NCI-H774 (cell line): ENCODE data around the gene NSMCE1.

Experiments
- DNase-seq: peaks from one replicate; lab custom pipeline; 2025; lab: John Stamatoyannopoulos, UW

NSMCE1 gene

DNA sequence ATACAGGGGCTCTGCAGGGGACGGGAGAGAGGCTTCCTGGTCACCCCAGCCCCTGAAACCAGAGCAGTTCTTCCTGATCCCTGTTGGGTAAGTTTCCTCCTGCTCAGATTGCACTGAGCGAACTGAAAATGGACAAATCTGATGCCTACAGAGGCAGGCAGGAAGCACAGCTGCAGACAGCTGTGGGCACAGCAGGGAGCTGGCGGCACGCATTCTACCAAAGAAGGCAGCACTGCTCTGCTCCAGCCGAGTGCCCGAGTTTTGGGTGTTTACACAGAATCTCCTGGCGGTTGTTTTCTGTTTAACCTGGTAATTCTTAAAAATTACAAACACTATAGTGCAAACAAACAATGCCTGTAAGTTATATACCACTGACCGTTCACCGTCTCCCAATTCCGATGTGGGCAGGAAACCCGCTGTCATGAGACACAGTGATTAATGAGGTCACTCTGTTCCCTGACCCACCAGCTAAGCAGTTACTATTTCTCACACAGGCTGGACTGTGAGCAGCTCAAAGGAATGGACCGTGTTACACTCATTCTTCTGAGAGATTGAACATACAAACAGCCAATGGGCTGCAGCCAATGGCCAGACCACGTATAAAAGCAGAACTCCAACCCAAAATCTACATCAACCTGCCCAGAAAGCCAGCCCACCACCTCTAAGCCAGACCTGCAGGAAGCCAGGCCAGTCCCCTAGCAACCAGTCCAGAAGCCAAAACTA is 25.5 kb downstream of the NSMCE1 start:
- no peak for DNase-seq

DNA sequence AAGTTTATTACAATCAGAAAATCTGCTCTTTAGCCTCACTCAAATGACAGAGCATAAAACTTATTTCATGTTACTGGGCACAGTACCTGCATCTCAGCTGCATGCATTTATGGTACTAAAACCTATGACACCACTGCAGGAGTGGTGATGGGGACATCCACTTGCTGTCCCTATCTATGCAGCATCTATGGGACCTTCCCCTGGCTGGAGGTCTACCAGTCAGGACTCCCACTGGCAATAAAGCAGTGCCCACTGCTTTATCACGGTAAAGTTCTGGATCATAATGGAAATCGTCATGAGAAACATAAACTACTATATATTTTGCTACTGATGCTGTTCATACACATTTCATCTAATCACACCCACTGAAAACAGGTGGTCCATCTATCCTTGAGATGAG is 26.2 kb downstream of the NSMCE1 start:
- no peak for DNase-seq

DNA sequence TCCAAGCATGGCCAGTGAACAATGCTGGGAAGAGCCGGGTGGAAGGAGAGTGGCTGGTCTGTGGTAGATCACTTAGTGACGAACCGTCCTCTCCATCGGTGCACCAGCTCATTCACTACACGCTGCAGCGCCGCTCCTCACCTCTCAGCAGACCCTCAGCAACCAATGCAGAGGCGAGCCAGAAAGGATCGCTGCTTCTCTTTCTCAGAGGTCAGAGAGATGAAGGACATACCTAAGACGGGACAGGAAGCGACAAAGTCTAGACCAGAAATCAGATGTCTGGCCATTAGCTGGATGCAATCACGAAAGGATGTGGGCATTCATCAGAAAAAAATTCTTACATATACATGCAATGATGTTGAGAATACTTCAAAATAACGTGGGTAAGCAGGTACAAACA is 26.9 kb downstream of the NSMCE1 start:
- no peak for DNase-seq

DNA sequence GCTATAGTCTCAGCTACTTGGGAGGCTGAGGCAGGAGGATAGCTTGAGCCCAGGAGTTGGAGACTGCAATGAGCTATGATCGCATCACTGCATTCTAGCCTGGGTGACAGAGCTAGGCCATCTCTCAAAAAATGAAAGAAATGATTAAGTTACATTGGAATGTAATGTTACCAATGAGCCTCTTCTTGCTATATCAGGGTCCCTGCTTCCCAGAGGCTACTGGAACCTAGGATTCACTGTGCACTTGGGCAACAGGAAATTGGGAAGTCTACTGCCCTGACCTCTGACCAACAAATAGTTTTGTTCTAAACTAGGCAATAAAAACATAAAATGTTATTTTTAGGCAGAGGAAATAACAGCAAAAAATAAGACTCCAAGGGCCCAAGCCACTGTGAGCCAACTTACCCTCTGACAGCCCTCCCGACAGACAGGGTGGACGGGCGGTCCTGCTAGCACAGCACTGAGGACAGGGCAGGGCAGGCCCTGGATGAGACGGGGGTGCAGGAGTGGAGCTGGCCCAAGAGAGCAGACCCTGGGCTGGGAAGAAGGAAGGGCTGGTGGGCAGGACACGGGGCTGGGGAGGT is 27.5 kb downstream of the NSMCE1 start:
- no peak for DNase-seq

DNA sequence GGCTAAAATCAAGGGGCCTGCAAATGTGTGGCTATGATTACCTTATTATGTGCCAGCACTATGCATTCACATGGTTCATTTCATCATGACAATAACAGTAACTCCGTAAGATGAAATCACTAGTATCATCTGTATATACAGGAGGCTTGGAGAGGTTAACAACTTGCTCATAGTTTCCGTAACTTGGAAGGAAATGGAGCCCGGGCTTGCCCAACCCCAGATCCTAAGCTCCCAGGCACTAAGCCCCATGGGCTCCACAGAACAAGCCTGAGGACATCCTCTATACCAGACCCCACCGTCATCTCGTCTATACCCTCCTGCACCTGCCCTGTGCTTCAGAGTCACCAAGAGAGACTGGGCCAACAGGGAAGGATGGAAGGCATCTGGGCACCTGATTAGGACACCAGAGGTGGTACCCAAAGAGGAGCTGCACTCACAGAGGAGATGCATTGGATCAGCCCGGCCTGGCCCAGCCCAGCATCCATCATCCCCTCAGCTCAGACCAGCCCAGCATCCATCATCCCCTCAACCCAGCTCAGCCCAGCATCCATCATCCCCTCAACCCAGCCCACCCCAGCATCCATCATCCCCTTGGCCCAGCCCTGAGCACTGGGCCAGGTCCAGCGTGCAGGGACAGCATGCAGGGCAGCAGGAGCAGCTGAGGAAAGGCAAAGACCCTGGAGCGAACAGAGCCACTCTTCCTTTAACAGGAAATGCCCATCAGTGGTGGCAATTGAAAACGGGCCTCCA is 28.5 kb downstream of the NSMCE1 start:
- DNase-seq = no peak

DNA sequence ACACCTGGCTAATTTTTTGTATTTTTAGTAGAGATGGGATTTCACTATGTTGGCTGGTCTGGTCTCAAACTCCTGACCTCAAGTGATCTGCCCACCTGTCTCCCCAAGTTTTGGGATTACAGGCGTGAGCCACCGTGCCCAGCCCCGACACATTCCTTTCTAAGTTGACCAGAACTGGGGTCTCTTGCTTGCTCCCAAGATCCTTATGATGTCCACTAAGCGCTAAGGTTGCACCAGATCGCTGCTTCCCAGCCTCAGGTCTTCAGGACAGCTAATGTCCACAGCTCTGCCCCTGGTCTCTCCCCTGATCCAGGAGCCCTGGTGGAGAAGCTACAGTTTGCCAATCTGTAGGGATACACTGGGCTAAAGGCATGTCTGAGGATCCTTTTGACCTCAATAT is 29.5 kb downstream of the NSMCE1 start:
- DNase-seq = no peak

DNA sequence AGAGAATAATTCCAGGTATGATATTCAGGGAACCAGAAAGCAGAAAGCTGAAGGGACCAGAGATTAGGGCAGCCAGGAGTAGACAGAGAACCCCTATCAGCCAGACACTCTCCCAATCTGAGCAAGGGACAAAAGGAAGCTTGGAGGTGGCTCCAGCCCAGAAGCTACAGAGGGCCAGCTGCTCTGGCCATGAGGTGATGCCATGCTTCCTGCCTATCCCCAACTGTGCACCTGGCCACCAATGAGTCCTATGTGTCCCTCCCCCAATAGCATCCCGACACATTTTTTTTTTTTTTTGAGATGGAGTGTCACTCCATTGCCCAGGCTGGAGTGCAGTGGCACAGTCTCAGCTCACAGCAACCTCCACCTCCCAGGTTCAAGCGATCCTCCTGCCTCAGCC is 30.0 kb downstream of the NSMCE1 start:
- no peak for DNase-seq

DNA sequence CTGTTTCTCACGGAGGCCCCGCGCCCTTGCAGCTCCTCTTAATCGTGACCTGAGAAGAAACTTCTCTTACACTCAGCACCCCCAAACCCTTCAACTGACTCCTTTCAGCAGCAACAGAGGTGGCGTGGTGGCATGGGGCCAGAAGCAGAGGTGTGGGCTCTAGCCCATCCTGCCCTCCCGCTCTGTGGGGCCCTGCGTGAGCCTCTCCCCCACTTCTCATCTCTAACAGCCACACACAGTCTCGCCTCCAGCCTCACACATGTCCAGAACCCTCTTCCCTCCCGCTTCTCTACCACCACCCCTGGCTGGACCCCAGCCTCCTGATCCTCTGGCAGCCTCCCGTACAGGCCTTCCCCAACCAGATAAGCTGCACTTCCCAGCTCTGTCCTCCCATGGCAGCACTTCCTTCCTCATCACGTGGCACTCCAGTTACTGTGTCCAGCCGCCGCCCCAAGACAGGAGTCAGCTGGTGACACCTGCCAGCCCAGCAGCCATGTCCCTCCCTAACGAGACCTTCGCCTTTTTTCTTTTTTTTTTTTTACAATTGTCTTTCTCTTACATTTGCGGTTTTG is 30.5 kb downstream of the NSMCE1 start:
- no peak for DNase-seq

DNA sequence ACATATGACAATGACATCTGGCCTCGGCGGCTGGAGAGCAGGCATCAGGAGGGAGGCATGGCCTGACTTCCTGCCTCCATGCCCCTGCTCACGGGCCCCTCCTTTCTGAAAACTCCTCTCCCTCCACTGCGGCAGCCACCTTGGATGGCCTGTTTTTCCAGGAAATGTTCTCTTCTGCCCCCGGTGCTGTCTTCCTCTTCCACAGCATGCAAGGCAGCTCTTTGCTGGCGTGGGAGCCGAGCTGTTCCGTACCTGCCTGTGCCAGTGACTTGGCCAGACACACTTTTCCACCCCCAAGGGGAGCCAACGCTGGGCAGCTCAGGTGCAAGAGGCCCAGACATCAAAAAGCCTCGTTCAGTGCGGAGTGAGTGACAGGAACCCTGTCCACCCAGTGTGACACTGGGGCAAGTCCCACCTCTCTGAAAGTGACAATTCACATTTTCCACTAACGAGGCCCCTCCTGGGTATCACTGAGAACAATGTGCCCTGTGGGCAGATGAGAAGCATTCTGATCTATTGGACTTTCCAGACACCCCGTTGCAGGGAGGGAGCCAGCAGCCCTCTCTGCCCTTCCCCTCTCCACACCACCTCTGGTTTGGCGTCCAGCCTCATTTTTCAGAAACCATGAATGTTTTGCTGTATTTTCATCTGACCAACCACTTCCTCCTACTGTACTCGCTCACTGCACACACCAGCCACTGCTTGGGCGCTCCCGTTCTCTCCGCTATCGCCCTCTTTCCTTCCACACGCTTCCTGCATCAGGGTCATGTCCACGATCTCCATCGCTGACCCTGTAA is 31.2 kb downstream of the NSMCE1 start:
- no peak for DNase-seq

DNA sequence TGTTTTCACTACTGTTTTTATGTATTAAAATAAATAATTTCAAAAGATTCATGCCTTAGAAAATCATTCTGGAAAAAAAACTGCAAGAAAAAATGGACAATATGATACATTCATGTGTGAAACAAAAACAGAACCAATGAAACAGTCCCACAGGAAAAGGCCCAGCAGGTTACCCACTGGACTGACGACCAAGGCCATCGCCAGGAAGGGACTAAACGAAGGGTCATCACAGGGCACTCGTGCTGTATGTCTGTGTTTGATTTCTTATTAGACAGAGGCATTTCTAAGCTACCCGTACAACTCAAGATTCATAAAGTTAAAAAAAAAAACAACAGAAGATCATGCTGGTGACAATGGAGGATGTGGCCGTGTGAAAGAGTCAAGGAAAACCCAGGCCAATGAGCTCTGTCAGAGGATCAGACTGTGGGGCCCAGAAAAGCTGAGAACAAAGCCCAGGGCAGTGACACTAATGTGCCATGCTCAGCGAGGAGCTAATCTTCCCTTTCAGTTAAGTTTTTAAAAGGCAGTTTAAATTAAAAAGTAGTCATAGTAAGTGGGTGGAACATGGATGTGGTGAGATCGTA is 31.8 kb downstream of the NSMCE1 start:
- no peak for DNase-seq

DNA sequence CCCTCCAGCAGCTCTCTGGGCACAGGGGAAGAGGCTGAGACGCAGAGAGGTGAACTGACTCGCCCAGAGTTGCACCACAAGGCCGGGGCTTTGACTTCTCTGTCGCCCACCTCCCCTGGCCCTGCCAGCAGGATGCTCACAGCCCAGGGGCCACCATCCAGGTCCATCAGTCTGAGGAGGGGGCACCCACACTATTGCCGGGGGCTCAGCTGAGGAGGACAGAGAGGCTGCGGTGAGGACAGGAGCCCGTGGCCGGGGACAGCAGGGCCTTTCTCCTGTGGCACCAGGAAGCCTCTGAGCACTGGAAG is 32.7 kb downstream of the NSMCE1 start:
- no peak for DNase-seq

DNA sequence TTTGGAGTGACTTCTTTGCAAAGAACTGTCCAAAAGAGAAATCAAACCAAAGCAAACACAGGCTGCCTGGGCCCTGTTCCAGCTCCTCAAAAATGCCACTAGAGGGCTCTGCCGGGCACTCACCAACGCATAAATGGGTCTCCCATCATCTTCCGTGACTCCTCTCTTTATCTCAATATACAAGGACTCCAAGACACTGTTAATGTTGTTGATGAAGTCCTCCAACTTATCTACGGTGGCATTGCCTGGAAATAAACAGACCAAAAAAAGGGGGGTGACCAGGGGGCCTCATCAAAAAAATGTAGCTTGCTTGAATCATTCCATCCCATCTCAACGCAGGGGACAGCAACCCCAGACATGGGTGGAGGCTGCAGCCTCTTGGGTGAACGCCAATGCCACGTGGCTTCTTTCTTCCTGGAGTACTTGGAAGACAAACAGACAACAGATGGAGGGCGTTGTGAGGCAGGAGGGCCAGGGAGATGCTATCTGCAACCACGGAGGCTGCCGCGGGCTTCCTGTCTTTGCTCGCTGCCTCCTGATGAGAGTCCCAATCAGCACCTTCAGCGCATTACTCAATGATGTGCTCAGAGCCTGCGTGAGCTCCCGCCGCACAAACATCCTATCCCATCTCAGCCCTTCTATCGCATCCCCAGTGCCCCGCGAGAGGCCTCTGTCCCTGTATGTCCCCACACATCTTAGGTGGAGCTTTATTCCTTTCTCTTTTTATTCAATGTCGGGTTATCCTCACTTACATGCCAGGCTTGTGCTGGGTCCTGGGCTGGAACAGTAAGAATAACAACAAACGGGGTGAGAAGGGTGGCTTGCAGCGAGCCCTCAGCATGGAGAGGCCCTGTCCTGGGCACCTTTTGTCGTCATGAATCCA is 33.3 kb downstream of the NSMCE1 start:
- peak; percentile 27 for DNase-seq

DNA sequence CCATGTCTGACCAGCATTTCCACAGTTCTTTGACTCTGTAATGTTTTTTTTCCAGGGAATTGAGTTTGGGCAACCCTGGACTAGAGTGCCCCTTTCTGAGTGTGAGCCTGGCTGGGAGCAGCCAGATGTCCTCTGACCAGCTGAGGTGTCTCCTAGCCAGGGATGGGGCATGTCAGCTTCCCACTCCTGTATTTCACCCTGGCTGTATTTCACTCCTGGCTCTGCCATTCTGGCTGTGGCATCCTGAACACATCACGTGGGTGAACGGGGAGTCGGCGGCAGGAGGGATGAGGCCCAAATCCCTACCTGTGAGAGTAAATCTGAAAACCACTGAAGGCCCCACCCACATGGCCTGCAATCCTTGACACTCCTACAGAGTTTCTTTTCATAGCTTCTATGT is 34.0 kb downstream of the NSMCE1 start:
- no peak for DNase-seq

DNA sequence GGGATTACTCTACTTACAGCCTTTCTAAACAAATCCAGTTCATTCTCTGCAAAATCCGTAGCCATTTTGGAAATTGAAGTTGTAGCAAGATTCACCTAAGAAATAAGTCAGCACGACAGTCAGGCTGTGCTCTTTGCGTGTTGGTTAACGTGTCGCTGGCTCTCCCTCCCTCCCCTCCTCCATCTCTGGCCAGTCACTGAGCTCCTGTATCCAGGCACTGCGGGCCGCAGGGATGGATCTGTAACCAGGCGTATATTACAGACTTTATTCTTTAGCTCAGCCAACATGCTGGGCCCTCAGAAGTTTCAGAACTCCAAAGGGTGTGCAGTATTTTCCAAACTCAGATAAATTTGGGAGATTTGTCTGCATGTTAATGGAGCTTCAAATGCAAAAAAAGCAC is 34.4 kb downstream of the NSMCE1 start:
- no peak for DNase-seq

DNA sequence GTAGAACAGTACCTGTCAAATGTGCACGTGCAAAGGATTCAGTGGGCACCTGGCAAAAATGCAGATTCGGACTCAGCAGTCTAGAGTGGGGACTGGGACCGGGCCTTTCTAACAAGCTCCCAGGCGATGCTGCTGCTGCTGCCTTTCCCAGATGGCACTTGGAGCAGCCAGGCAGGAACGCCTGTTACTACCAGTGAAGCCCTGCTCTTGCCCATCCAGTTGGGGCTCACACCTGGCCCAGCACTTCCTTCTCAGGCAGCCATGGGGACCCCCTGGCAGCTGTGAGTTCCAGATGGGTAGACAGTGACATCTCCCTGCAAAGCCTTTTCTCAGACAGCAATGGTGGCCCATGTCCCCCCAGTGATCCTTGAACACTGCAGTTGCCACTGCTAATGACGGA is 34.8 kb downstream of the NSMCE1 start:
- DNase-seq = no peak

DNA sequence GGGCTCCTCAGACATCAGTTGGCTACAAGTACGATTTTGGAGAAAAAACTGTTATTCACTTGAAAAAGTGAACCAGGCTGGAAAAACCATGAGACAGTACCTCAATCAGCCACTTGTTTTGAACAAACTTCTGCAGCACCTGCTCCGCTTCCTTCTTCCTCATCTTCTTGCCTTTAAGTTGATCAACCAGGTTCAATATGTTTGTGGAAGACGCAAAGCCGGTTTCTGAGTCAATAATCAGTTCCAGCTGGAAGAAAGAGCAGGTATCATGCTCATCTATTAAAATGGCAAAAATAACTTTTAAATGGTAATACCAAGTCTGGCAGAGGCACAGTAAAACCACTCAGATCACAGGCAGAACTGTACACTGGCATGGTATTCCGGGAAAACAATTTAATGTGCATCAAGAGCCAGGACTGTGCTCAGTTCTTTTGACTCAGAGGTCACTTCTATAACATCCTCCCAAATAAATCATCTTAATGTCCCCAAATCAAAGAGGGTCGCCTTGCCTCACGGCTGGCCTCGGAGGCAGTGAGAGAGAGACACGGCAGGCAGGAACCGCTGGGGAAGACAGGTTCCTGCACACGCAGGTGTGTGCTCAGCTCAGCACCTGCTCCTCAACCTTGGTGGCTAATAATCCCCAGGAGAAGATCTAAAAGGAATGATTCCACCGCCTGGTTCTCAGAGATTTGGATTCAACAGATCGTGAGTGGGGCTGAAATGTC is 35.5 kb downstream of the NSMCE1 start:
- DNase-seq = no peak

DNA sequence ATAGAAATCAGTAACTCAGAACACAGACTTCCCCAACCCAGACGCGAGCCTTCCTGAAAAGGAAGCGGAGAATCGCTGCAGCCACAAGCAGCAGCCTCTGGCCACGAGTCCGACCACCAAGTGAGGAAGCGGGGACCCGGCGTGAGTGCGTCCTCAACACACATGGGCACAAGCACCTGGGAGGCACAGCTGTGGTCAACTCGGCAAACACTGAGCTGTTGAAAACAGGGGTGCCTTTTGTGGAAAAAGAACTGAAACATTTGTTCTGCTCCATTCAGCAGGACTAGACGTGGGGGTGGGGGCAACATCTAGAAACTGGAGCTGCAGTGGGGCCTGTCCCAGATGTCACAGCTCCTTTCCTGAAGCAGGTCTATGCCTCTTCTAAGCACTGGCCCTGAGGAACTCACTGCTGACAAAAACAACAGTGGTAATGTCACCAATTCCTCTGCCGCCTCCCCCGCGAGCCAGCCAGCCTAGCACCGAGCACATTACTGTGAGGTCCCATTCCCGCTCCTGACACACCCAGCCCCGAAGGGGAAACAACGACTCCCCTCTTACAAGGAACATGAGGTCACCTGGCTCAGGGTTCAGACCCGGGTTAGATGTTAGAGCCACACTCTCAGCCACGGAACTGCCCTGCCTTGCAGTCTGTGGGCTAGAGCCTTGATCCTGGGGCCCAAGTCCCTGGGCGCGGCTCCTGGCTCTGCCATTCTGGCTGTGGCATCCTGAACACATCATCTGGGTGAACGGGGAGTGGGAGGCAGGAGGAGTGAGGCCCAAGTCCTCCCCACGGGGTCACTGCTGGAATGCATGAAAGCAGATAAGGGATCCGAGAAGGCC is 36.3 kb downstream of the NSMCE1 start:
- DNase-seq = no peak

DNA sequence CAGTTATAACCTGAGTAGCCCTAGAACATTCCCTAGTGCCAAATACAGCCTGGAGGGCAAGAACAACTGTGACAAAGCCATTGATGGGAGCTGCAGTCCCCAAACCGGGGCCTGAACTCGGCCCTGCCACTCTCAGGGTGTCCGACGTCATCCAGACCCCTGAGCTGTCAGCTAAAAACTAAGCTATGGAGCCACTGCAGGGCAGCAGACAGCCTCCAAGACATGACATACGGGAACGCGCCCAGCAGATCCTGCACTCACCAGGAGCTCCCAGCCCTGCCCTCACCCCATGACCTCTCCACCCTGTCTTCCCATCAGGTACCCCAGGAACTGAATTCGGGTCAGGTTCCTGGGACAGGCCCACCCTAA is 36.9 kb downstream of the NSMCE1 start:
- DNase-seq = no peak

DNA sequence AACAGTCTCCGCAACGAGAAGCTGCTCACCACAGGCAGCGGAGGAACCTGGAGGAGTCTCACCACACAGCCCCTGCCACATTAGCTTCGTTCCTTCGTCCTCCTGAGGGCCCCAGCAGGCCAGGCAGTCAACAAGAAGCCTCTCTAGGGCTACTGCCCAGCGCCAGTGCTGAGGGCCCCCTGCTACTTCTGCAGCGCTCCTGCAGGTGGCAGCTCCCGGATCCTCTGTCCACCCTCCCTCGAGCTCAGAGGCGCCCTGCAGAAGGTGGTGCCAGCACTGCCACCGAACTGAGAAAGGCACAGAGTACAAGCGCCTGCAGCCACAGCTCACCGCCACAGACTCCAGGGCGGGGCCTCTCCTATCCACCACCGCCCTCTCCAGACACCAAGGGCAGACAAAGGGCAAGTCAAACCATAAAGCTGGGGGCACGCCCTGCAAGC is 38.0 kb downstream of the NSMCE1 start:
- no peak for DNase-seq
